22Rv1 (cell line): ENCODE measurements around the gene SSH2.

Source experiments
- ZFX ChIP-seq: fragments of 450-650 bp; IDR thresholded peaks from 2 replicates; pipeline ENCODE4 v1.6.1; 2017; ENCODE audit warnings: antibody characterized with exemption, borderline replicate concordance
- TF ChIP-seq, protein P1 (sequence below): fragments of 450-650 bp; IDR thresholded peaks from 2 replicates; pipeline ENCODE4 v1.5.1; 2017; ENCODE audit warnings: mild to moderate bottlenecking

DNA sequence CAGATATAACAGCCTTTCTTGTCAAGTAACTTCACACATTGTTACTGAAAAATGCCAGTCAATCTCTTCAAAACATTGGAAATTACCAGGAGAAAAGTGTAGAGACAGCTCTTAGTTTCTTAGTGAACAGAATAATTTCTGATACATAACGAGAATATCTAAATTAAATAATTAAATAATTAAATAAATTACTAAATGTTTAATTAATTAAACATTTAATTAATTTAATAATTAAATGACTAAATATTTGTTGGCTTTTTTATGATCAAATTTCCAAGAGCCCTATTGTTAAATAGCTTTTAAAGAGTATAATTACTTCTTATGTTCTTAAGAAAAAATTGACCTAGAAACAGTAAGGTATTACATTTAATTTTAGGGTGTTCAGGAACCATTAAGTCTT lies 129.6 kb downstream of the SSH2 start:
- TF ChIP-seq, protein P1, sequence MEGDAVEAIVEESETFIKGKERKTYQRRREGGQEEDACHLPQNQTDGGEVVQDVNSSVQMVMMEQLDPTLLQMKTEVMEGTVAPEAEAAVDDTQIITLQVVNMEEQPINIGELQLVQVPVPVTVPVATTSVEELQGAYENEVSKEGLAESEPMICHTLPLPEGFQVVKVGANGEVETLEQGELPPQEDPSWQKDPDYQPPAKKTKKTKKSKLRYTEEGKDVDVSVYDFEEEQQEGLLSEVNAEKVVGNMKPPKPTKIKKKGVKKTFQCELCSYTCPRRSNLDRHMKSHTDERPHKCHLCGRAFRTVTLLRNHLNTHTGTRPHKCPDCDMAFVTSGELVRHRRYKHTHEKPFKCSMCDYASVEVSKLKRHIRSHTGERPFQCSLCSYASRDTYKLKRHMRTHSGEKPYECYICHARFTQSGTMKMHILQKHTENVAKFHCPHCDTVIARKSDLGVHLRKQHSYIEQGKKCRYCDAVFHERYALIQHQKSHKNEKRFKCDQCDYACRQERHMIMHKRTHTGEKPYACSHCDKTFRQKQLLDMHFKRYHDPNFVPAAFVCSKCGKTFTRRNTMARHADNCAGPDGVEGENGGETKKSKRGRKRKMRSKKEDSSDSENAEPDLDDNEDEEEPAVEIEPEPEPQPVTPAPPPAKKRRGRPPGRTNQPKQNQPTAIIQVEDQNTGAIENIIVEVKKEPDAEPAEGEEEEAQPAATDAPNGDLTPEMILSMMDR = no peak
- no peak for TF ChIP-seq ZFX
